SU-DHL-6 (cell line): ENCODE results near the gene POF1B.

ENCODE experiments used
- EZH2phosphoT487 ChIP-seq: fragments of 200-600 bp; sonication (generic), shearing (Covaris generic); conservative IDR thresholded peaks from 2 replicates; pipeline ENCODE4 v1.6.1; 2018; ENCODE audit warnings: mild to moderate bottlenecking, antibody characterized with exemption, low read length, moderate library complexity, mixed read lengths
- TF ChIP-seq, protein P1 (sequence below): fragments of 200-600 bp; sonication (generic); IDR thresholded peaks from one replicate; pipeline ENCODE4 v1.5.1; 2017; ENCODE audit warnings: antibody characterized with exemption, mild to moderate bottlenecking, low read length, moderate library complexity; ENCODE audit not compliant: insufficient read depth, poor library complexity, severe bottlenecking

DNA sequence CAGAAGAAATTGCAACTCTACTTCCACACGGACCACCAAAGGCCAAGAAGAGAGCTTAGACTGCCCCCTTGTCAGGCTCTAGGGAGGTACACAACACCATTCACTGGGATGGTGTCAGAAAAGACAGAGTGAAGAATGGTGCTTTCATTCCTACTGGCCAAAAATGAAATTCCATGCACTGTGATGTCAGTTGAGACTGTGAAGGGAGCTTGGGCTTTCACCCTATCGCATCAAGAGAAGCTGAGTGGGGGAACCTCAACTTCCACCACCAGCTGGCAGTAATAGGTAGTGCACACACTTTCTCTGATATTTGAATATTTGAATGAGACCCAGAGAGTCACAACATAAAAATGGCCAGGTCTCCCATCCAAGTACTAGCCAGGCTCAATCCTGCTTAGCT lies 69.7 kb downstream of the POF1B start:
- TF ChIP-seq, protein P1, sequence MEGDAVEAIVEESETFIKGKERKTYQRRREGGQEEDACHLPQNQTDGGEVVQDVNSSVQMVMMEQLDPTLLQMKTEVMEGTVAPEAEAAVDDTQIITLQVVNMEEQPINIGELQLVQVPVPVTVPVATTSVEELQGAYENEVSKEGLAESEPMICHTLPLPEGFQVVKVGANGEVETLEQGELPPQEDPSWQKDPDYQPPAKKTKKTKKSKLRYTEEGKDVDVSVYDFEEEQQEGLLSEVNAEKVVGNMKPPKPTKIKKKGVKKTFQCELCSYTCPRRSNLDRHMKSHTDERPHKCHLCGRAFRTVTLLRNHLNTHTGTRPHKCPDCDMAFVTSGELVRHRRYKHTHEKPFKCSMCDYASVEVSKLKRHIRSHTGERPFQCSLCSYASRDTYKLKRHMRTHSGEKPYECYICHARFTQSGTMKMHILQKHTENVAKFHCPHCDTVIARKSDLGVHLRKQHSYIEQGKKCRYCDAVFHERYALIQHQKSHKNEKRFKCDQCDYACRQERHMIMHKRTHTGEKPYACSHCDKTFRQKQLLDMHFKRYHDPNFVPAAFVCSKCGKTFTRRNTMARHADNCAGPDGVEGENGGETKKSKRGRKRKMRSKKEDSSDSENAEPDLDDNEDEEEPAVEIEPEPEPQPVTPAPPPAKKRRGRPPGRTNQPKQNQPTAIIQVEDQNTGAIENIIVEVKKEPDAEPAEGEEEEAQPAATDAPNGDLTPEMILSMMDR: no peak
- no peak for TF ChIP-seq EZH2phosphoT487
